HCT116 (cell line): ENCODE data around the gene CFAP45.

Source experiments
- CTCF ChIP-seq, 3 experiments: fragments of 200-600 bp in 1 of 3; sonication (generic) in 1 of 3; IDR thresholded peaks in 2 of 3; conservative IDR thresholded peaks in 1 of 3; 2 replicates each; pipeline ENCODE4 v1.5.1; 2012 to 2017; ENCODE audit warnings: low read depth in 2 of 3, low read length in 2 of 3, antibody characterized with exemption in 1 of 3, borderline replicate concordance in 1 of 3, control low read depth in 1 of 3, mild to moderate bottlenecking in 1 of 3, mixed read lengths in 1 of 3, mixed run types in 1 of 3, moderate library complexity in 1 of 3; ENCODE audit not compliant: insufficient read depth in 1 of 3
- EZH2 ChIP-seq: fragments of 200-600 bp; sonication (generic); IDR thresholded peaks from 2 replicates; pipeline ENCODE4 v1.6.1; 2017; ENCODE audit warnings: antibody characterized with exemption, mixed run types
- JUND ChIP-seq: IDR thresholded peaks from 2 replicates; pipeline ENCODE4 v1.6.1; 2012

GRCh38 chr1:159847231-159847630, 52.7 kb downstream of the CFAP45 start:
- TF ChIP-seq EZH2 (no peak), CTCF (IDR thresholded peaks at IDR 0.05 in 2 of 3, conservative IDR thresholded peaks at IDR 0.05 in 1 of 3; ENCODE audit: borderline replicate concordance in 1 of 3, insufficient read depth in 1 of 3, low read depth in 2 of 3, low read length in 2 of 3) (no peak), JUND (no peak)
